Muscle of arm (tissue), 12 donors: ENCODE data around the gene SP9. TPM values are rescaled to one million over a fixed set of nuclear protein-coding genes. Genes with fewer than 3 reads are reported as not detected.

Experiments used
- DNase-seq: peaks from one replicate; pipeline ENCODE4 v3.0.0-alpha.2; 2013
- polyA plus RNA-seq, 12 donors: library from polyadenylated mRNA; unstranded; fragments of 120-200 nt; gene quantifications; one replicate each; pipeline ENCODE4 v1.2.1, GENCODE V29; 2013; ENCODE audit not compliant: insufficient read length in 12 of 12

The SP9 gene
- polyA plus RNA-seq, 12 donors, result 0.10 to 0.88 (median 0.15) TPM; not detected in 2

- no peak for DNase-seq
Measured at GRCh38 chr2:174333372-174334277, 1.1 kb upstream of the SP9 start.

DNA sequence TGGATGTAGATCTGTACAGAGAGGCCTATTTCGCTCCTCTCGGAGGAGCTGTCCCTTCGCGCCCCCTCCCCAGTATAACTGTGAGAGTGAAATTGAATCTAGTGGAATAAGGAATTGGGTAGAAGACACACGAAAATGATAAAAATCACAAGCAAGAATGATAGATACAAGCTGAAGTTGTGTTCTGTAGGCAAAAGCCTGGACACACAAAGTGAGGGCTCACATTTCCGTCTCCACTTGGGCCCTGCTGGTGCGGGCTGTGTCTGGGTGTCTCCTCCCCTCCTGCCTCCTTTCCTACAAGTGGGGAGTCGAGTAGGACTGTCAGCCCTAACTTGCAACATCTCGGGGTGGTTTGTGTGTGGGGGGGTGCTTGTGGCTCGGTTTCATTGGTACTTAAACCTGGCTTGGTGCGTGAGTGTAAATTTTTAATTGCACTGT, 457 bp upstream of the SP9 start:
- DNase-seq, result no peak

DNA sequence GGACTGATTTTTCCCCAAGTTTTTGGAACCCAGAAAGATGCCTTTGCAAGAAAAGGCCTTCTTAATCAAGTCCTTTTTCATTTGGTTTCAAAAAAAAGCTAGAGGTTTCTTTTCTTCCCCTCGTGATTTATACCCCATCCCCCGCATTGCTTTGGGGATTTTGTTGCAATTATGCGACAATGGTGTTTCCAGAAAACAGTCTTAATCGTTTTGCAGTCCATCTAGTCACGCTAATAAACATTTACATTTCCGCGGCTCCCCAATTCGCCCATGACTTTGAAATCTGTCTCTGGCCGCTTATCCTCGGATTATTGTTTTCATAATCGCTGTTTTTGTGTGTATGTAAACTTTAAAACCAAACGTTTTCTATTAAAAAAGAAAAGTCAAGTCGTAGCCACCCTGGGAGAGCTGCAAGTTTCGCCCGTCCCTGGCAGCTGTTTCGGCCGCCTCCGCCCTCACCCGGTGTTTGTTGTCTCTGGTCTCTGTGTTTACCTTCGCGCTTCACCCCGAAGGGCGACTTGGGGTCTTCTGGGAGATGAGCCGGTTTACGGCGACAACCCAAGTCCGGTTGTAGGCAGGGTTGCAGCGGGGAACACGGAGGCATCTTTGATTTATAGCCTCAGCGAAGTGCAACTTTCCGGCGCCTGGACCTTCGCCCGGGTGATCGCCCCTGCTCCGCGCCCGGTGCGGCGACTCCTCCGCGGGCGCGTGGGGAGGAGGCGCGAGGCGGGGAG, 667 bp downstream of the SP9 start:
- no peak for DNase-seq

DNA sequence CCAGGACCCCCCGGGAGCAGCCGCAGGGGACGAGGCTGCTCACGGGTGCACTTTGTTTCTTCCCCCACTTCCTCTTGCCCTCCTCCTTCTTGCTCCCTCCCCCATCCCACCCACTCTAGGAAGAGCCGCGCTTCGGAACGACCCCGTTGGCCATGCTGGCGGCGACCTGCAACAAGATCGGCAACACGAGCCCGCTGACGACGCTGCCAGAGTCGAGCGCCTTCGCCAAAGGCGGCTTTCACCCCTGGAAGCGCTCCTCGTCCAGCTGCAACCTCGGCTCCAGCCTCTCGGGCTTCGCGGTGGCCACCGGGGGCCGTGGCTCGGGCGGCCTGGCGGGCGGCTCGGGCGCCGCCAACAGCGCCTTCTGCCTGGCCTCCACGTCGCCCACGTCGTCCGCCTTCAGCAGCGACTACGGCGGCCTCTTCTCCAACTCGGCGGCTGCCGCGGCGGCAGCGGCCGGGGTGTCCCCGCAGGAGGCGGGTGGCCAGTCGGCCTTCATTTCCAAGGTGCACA, 1.3 kb downstream of the SP9 start:
- no peak for DNase-seq

- no peak for DNase-seq
Measured at GRCh38 chr2:174336501-174337336, 2.0 kb downstream of the SP9 start.

GRCh38 chr2:174337337-174338146, 2.8 kb downstream of the SP9 start:
- DNase-seq, result no peak

GRCh38 chr2:174338147-174338605, 3.4 kb downstream of the SP9 start:
- no peak for DNase-seq

DNA sequence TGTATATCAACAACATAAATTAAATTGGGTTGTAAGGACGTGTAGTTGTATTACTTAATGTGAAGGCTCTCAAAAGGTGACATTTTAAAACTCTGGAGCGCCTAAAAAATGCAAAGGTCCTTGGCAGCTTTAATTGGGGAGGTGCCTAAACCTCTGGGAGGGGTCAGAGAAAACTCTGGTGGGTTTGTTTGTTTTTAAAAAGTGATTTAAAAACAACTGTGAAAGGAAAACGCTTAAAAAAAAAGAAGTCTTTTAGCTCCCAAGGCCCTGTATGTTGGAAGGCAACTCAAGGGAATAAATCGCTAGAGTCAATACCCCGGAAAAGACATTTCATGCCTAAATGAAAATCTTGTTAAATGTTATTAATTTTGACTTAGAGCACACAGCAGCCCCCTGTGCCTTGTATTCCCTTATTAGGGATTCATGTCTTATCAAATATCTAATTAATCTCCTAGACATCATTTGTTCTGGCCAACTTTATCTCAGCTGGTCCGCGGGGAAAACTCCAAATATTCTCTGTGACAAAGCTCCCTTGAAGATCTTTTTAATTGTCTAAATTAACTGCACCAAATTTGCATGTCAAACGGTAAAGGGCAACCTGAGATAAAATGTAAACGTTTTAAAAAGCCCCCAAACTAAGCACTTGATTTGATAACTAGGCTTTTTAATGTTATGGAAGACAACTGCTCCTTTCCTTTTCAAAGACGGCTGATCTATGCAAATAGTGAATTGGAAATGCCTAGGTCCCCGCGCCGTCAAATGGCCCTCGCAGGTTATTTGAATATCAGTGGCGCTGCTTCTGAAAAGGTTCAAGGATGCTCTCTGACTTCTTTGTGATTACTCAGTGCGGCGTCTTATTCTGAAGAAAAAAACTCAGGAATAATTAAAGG, 4.2 kb downstream of the SP9 start:
- DNase-seq, result no peak

DNA sequence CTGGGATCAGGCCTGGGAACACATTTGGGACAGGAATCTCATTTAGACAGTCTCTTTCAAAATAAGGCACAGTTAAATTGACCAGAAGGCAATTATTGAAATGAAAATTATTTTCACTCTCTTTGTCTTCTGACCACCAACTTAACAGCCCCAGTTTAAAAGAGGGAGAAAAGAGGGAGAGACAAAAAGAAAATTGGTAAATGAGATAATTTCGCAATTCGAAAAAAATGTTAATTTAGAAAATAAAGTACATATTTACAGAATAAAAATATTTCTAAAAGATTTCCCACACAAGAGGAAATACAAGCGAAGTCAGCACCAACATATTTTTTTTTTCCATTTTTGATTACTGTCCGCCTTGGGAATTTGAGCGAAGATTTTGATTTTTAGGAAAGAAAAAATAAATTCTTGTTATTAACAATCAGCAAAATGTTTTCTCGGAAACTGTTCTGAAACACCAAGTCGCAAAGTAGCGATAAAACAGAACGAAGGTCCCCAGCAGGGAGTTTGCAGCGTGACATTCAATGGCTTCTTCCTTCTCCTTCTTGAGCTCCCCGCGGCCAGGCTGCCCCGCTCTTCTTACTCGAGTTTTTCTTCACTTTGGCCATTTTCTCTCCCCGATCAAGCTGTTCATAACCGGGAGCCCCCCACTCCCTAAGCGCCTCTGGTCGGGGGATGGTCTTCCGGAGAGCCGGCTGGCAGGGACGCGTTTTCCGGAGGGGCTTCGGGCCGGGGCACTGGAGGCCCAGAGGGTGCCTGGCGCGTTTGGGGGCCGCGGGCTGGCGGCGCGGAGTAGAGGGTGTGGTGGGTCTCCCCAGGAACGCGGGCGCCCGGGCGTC, 5.0 kb downstream of the SP9 start:
- no peak for DNase-seq

DNA sequence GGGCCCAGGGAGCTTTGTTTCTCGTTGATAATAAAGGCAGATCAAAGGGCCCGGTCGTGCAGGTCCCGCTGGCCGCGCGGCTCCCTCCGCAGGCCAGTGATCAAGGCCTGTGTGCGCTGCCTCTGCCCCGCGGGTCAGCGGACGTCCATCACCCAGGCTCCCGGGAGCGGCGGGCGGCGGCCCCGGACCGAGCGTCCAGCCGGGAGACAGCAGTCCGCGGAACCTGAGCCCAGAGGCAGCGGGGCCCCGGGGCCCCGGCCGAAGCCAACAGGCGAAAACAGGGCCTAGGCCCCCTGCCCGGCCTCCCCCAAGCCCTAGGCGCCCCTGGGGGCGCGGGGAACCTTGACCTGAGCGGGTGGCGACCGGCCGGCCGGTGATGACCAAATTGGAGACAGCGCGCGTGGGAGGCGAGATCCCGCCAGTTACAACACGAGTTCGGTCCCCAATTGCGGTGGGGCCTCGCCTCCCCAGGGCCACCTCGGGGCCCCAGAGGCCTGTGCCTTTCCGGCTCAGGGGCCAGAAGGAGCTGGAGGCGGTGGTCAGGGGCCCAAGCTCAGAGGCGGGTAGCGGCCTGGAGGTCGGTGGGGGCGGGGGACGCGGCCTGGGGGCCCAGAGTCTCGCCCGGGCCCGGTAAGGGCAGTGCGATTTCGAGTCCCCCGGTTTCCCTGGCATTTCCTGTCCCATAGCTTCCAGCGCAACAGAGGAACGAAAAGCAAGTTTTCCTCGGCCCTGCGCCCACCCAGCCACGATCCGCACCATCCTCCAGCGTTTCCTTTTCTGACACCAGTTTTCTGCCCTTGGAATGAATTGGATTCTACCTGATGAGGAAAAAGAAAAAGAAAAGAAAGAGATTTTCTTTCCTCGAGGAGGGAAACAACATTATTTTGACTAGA, 5.9 kb downstream of the SP9 start:
- DNase-seq, result no peak

DNA sequence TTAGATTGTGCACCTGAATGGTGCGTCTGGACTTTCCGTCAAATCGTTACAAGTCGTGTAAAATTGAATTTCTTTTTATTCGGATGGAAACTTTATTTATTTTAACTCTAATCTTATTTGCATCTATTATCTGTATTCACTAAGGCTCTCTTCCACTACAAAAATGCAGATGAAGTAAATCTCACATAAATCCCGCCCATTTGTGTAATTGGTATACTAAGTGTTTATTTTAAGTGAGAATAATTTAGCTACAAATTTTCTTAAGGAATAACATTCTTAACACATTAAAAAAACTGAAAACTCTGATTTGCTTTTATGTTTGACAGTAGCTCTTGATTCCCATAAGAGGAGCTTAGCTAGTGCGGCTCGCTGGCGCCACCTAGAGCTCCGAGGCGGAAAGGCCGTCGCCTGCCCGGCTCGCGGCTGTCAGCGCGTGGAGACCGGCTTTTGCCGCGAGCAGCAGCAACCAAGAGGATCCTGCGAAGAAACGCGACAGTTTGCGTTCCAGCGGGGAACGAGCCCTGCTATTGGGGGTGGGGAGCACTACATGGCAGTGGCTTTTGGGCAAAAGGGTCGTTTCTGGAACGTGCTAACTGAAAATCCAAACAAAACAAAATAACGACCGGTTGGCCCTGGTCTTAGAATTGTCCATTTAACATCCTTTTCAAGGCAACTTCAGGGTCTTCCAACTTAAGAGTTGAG, 6.7 kb downstream of the SP9 start:
- peak; percentile 87 for DNase-seq

DNA sequence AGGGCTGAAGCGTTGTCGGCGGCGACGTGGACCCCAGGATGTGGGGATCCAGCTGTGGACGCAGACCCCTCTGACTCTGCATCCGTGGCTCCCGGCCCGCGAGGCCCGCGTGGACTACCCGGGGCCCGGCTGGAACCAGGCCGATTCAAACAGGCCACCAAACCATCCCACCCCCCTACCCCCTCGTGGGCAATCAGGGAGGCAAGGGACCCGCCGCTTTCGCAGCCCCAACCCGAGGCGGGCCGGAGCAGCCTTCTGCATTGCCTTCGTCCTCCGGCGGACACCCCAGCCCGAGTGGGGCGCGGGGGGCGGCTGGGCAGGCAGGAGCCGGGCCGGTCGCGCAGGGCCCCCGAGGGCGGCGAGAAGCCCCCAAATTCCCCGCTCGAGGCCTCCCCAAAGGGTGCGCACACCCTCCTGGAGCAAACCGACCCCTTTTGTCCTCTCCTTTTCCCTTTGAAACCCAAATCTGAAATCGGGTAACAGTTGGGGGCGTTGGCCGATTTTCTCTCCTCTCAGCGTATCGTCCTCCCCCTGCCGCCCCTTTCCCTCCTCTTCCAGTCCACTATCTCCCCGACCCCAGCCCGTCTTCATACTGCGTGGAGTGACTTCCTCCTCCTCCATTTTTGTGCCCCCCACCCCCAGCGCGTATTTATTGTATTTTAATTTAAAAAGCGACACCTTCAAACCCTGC, 7.4 kb downstream of the SP9 start:
- no peak for DNase-seq

DNA sequence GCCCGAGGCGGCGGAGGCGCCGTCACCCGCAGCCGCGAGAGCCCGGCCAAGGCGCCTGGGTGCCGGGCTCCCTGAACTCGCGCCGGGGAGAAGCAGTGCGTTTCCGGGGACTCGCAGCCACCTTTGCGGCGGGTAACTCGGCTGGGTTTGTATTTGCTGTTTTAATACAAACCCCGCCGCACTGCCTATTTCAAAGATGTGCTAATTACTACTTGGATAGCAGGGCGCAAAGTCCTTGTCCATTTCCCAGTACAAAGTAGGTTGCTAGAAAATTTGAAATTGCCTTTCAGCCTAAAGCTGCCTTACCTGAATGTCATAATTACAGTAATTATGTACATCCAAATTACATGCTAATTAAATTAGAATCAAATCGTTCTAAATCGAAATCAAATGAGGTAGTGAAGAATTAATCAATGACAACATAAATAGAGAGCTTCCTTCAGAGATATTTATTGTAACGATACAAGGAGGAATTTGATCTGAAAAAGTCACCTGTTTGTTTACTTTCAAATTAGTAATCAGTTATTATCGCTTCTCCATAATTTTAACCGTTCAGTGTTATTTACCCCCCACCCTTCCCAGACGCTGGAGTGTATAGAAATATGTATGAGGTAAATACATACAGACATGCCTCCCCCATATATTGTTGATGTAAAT, 8.1 kb downstream of the SP9 start:
- DNase-seq, result no peak

DNA sequence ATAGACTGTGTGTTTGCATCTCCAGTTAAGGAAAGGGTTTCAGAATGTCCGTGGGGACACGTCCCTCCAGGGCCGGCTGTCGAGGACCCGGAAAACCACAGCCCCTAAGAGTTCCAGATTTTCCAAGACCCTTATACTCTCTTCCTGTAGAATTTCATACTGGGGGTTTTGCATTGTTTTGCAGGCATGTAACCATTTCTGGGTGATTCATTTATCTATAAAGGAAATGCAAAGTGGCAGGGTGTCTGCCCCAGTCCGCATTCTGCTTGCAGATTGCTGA, 8.5 kb downstream of the SP9 start:
- no peak for DNase-seq

DNA sequence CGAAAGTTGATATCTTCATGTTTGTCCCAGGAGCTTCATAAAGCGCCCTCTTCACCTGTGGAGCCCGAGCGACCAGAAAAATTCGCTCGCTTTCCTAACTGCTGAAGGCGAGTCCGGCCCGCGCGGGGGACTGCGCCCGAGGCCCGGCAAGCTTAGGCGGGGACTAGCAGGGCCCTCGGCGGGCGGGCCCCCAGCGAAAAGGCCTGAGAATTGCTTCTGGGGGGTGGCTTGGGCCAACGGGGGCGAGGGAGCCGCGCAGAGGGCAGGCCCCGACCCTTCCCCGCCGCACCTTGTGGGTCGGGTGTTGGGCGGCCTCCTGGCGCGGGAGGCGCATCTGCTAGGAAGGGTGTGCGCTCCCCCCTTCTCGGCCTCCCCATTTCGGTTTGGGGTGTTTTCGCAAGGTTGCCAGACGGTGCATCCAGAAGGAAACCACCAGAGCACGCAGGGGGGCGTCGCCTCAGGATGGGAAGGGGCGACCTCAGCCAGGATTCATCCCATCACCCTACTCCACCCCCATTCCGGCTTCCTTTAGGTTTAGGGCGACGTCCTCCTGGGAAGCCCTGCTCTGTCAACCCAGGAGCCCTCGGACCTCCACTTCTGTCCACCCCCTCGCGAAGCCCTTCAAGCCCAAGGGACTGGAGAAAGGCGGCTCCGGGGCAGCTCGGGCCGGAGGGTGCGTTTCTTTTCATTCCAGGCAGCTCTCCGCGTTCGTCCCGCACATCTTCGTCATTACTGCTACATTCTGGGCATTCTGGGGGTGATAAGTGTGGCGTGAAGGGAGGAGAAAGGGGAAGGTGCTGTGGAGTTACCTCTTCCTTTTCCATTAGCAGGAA, 9.1 kb downstream of the SP9 start:
- no peak for DNase-seq
